Hepatic stellate cell (primary cell): ENCODE data around the gene FPR3.

Experiments used
- DNase-seq: peaks from one replicate; pipeline ENCODE4 v3.0.0; 2011; ENCODE audit warnings: low spot score

The FPR3 gene

DNA sequence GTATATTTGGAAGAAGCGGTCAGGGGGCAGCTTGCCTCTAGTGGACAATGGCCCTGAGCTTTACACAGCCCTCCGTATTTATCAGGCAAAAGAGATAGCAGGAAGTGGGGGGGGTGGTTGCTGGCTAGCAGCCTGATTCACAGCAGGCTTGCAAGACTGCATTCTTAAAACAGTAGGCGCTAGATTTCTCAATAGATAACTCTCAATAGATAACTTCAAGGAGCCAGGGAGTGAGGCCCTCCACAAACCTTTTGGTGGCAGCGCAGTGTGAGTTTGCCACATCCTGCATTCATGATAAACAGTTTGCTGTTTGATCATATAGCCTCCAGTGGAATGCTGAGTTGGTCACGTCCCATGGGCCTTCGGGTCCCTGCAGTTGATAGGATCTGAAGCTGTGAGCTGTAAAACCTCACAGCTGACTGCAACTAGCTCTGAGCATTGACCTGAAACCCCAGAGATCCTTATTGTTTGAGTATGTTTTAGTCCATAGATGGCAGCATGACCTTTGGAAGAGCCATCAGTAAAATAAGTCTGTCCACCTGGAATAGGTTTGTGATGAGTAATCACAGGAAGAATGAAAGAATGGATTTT is 12.2 kb downstream of the FPR3 start:
- no peak for DNase-seq

DNA sequence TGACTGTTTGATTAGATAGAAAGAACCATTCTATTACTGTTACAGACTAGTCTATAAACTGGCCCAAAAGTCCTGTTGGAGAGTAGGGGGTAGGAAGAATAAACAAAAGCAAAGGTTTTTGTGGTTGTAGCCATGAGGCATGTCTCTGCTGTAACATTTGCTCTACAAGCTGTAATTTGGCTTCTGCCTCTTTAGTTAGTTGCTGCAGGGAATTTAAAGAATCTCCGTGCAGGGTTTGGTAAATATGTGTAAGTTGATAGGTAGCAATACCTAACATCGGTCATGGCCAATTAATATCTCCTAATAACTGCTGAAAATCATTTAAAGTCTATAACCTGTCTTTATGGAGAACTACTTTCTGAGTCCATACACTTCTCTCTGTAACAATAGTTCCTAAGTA is 13.0 kb downstream of the FPR3 start:
- DNase-seq: no peak

DNA sequence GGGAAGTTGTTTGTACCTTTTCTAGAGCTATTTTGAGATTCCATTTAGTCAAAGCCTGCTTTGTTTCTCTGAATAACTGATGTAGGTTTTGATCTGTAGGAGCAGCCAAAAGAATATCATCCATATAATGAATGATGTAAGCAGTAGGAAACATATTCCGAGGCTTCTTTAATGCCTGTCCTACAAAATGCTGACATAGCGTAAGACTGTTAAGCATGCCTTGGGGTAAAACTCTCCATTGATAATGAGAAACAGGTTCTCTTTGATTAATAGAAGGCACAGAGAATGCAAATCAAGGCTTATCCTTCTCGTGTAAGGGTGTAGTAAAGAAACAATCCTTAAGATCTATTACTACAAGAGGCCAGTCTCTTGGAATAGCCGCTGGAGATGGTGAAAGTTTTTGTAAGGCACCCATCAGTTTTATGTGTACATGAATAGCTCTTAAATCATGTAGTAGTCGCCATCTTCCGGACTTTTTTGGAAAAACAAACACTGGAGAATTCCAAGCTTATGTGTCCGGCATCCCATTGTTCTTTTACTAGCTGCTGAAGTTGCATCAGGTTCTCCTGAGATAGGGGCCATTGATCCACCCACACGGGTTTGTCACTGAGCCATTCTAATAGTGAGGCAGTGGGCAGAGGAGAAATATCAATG is 13.5 kb downstream of the FPR3 start:
- DNase-seq: peak; percentile 28

DNA sequence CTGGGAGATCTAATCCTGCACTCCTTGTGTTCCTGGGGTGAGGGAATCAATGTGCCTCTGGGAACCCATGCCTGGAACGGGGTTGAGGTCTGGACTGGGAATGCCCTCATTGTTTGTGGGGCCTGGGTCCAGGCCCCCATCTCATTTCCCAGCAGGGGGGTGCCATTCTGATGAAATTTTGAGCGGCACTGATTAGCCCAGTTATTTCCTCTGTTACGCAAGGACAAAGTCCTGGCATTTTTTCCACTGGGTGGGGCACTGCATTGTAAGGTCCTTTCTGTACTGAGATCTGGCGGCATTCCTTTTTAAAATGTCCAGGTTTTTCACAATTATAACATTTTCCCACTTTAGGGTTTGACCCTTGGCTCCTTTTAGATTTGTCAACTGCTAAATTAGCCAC is 14.8 kb downstream of the FPR3 start:
- no peak for DNase-seq

DNA sequence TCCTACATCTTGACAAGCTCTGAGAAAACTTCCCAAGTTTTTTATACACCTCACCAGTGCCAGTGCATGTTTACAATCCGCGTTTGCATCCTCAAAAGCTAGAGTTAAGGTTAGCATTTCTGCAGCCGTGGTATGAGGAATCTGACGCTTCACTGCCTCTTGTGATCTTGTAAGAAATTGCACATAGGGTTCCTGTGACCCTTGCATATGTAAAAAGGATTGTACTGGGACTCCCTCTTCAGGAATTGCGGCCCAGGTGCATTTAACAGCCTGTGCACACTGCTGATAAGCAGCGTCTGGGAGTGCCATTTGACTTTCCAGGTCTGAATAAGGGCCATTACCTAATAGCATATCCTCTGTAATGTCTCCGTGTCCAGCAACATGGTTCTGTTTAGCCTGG is 15.3 kb downstream of the FPR3 start:
- DNase-seq: no peak

DNA sequence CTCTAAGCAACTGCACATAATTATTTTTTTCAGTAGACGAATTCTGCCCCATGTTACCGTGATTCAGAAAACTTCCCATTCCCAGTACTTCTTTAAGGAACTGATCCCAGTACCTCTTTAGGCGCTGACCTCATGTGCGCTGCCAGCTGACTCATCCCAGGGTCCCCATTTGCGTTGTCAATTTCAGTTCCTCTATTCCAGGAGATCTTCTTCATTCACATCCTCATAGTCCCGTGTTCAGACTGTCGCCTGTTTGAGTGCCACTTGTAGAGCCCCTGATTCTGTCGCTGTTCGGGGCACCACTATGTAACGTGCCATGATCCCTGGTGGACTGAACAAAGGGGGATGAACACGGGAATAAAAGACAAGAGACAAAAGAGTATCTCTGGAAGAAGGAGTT is 16.4 kb downstream of the FPR3 start:
- DNase-seq: no peak

DNA sequence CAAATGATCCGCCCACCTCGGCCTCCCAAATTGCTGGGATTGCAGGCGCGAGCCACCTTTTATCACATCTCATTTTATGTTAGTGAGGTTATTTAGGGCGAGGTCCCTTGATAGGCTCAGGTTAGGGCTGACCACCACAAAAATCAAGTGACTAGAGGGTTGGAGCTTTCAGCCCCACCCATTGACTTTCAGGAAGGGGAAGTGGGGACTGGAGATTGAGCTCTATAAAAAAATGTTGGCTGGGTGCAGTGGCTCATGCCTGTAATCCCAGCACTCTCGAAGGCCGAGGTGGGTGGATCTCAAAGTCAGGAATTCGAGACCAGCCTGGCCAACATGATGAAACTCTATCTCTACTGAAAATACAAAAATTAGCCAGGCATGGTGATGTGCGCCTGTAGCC is 20.1 kb downstream of the FPR3 start:
- DNase-seq: no peak

DNA sequence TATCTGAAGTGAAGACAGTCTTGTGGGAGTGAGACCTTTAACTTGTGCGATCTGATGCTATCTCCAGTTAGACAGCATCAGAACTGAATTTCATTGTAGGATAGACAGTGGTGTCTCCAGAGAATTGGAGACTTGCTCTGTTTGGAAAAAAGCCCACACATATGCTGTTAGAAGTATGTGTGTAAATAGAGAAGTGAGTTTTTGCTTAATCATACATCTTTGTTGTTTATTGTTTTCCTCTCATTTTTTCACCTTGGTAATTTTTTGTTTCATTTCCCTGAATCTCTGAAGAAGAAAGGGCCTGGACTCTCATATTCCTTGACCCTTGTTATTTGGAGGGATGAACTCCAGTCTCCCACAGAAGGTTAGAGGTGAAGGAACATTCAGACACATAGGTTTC is 21.8 kb downstream of the FPR3 start:
- DNase-seq: no peak

DNA sequence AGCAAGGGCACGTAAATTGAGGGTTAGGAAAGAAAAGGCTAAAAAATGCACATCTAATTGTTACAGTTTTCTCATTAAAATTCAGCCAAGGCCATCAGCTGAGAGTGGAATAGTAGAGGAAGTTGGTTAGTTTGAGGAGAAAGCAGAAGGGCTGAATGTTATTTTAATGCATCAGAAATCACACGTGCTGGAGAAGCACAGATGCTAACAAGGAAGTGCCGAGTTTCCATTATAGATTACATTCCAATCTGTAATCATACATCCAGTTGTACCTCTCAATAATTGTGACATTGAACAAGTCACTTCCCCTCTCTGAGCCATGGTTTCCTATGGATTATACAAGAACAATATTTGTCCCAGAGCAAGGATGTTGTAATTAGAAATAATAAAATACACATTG is 25.1 kb downstream of the FPR3 start:
- no peak for DNase-seq

DNA sequence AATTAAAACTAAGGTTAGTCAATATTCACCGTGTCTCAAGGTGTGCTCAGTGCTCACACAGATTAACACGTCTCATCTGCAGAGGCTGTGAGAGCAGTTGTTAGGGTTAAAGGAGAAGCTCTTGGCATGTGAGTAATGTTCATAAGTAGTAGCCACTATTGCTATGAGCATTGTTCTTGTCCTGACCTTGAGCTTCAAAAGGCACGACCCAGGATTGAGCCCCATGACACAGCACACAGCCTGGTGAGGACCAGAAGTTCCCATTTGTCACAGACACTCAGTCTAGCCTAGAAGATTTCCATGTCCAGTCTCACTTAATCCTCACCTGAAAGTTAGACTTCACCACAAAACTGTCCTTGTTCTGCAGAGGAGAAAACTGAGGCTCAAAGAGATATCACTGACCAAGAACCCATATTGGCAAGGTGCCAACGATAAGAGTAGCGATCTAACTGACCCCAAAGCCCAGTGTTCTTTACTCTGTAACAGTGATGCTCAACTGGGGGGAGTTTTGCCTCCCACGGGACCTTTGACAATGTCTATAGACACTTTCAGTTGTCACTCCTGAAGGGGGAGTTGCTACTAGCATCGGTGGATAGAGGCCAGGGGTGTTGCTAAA is 26.0 kb downstream of the FPR3 start:
- DNase-seq: no peak

DNA sequence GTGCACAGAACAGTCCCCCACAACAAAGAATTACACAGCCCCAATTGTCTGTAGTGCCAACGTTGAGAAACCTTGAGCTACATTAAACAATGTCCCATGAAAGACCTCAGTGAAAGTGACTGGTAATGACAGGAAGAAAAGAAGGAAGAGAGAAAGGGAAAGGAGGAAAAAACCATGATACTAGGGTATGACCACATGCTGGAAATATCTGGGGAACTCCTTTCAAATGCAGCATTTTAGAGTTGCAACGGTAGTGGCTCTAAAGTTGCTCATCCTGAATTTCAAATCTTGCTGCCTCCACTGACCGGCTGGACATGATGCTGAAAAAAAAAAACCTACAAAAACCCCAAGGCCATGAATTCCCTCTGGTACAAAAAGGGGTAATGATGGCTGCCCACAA is 26.5 kb downstream of the FPR3 start:
- no peak for DNase-seq

DNA sequence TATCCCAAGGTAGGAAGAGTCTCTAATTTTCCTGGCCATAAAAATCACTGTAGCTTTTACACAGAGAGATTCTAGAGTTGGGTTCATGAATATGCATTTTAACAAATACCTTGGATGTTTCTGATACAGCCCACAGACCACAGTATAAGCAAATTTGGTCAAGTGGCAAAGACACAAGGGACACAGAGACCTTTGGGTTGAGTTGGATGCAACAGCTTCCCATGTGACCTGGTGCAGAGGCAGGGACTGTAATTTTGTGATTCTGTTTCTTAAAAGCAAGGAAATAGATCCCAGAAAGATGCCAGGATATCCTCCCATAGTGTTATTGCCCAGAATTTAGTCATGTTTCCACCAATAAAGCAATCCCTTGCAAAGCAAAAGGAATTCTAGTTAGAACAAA is 27.0 kb downstream of the FPR3 start:
- no peak for DNase-seq

DNA sequence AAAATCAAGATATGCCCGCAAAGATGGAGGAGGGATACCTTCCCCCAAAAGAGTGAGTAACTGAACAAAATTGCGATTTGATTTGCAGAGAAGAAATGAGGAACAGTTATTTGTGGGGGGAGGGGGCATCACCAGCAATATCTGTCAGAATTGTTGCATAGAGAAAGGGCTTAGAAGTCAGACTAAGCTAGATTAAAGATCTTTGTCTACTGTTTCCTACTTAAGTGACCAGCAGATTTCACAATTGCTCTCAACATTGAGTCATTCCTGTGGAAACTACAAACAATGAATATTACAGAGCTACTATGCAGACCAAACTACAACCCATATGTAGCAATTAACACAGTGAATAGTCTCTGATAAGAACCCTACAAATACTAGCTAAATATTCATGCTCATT is 27.4 kb downstream of the FPR3 start:
- DNase-seq: no peak

DNA sequence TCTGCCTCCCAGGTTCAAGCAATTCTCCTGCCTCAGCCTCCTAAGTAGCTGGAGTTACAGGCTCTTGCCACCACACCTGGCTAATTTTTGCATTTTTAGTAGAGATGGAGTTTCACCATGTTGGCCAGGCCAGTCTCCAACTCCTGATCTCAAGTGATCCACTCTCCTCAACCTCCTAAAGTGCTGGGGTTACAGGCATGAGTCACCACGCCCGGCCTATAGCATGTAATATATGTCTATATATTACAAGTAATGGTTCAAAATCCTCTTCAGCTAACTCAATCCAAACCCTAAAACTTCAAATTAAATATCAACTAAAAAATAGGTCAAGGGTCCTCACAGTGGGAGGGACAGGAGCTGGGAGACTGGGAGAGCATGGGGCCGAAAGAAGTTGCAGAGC is 28.0 kb downstream of the FPR3 start:
- no peak for DNase-seq

DNA sequence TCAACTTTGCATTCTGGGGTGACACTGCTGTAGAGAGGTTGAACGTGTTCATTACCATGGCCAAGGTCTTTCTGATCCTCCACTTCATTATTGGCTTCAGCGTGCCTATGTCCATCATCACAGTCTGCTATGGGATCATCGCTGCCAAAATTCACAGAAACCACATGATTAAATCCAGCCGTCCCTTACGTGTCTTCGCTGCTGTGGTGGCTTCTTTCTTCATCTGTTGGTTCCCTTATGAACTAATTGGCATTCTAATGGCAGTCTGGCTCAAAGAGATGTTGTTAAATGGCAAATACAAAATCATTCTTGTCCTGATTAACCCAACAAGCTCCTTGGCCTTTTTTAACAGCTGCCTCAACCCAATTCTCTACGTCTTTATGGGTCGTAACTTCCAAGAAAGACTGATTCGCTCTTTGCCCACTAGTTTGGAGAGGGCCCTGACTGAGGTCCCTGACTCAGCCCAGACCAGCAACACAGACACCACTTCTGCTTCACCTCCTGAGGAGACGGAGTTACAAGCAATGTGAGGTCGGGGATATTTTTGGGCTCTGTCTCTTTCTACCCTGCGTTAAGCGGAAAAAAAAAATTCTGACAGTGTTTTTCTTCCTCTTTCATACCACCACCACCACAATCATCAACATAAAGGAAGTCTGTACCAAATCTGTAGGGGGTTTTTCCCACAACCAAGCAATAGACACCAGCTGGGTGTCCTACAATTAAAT is 29.5 kb downstream of the FPR3 start:
- no peak for DNase-seq

DNA sequence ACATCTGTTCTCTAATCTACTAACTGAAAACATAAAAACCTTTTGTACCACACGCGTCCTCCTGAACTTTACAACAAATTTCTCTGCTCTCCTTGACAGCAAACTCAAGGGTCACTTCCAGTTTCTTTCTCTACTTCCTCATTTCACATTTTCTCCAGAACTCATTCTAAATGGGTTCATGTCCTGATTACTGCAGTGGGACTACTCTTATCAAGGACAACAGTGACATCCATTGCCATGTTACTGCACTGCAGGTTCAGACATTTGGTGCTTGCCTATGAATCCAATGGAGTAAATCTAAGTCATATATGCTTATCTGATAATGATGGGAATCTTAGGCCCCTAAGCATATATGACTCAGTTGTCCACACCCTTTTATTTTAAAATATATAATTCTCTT is 35.3 kb downstream of the FPR3 start:
- DNase-seq: no peak

DNA sequence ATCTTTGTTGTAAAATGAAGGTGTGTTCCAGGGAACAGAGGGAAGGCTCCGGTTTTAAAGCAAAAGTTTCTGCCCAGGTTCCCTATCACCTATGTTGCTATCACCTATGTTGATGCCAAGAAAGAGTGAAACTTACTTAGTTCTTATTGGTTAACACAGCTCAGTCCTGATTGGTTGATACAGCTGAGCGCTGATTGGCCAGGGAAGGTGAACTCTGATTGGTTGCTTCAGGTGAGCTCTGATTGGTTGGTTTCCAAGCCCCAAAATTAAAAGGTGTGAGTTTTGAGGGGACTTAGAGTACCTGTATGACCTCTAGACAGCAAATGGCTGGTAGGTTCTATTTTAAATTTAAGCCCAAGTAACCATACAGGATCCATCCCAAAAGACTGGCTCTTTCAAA is 42.2 kb downstream of the FPR3 start:
- DNase-seq: no peak

DNA sequence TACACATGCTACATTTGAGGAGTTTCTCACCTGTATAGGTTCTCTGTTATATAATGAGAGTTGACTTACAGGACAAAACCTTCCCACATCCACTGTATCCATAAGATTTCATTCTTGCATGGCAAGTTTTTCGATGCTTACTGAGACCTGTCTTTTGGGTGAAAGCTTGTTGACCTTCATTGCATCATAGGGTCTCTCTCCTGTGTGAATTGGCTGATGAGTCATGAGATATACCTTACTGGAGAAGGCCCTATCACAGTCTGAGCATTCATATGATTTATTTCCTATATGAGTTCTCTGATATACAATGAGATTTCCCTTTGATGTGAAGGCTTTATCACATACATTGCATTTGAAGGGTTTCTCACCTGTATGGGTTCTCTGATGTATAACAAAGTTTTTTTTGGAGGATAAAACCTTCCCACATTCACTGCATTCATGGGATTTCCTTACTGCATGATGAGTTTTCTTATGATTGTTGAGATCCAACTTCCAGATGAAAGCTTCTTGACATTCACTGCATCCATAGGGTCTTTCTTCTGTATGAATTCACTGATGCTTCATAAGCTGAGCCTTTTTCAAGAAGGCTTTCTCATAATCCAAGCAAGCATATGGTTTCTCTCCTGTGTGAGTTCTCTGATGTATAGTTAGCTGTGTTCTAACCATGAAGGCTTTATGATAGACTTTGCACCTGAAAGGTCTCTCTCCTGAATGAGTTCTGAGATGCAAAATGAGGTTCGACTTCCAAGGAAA is 67.1 kb downstream of the FPR3 start:
- no peak for DNase-seq

DNA sequence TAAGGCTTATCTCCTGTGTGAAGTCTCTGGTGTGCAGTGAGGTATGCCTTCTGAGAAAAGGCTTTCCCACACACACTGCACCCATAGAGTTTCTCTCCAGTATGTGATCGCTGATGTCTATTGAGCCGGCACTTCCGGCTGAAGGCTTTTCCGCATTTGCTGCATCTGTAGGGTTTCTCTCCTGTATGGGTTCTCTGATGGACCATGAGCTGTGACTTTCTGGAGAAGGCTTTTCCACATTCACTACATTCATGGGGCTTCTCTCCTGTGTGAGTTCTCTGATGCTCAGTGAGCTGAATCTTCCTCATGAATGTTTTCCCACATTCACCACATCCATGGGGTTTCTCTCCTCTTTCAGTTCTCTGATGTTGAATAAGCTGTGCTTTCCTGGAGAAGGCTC is 78.1 kb downstream of the FPR3 start:
- DNase-seq: no peak
